ENCODE data around the gene C1S.

Gene C1S

GRCh38 chr12:7073946-7074345 lies 13.4 kb downstream of the C1S start:
- no peak for DNase-seq (ENCODE audit: low read depth, low spot score)
- no peak overlapping the region for H3K27ac ChIP-seq

DNA sequence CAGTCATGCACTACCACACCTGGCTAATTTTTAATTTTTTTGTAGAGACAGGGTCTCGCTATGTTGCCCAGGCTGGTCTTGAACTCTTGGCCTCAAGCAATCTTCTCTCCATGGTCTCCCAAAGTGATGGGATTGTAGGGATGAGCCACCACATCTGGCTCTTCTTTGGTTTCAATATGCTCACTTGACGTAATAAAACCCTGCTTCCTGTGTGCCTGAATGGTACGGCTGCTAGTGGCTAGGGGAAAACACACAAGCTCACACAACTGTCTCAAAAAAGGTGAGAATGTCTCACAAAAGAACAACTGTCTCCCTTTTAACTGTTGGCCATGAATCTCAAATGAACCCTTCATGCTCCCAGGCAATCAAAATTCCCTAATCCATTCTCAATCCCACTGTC lies 15.0 kb downstream of the C1S start:
- no peak for DNase-seq (ENCODE audit: low read depth, low spot score)
- no peak overlapping the region for H3K27ac ChIP-seq

- H3K27ac ChIP-seq, result no peak overlapping the region
- DNase-seq (ENCODE audit: low read depth, low spot score), result no peak
These were observed 15.4 kb downstream of the C1S start for GRCh38 chr12:7075939-7076338.

DNA sequence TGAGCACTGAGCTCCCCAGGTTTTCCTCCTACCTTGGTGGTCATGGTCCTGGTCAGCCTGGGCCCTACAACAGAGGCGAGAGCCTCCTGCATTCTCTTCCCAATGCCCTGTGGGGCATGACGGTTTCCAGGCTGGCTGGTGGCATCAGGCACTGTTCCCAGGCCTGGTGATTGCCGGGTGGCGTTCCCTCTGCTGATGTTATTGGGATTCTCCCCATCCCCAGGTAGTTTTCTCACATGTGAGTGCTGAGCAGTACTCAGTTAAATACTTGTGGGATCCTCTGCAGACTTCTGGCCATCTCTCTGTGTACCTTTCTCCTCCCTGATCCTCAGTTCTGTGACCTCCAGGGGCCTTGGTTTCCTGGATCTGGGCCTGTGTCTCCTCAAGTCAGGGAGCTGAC lies 16.0 kb downstream of the C1S start:
- H3K27ac ChIP-seq, result no peak overlapping the region
- DNase-seq (ENCODE audit: low read depth, low spot score), result no peak

DNA sequence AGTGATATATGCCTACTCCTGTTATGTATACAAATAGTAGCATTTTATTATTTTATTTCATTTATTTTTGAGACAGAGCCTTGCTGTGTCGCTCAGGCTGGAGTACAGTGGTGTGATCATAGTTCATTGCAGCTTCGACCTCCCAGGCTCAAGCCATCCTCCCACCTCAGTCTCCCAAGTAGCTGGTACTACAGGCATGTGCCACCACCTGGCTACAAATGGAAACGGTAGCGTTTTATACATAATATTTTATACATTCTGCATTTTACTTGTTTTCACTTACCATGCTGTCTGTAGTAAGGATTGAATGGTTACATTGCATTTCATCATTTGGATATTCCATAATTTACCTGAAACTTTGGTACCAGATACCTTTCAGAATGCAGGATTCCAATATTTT lies 17.6 kb downstream of the C1S start:
- DNase-seq (ENCODE audit: low read depth, low spot score), result no peak
- no peak overlapping the region for H3K27ac ChIP-seq

DNA sequence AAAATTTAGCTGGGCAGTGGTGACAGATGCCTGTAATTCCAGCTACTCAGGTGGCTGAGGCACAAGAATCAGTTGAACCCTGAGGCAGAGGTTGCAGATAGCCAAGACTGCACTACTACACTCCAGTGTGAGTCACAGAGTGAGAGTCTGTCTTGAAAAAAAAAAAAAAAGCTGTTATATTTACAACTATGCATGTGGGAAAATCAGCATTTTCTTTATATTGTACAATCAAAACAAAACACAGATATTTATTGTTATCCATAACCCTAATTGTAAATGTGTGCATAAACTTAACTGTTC lies 19.3 kb downstream of the C1S start:
- DNase-seq (ENCODE audit: low read depth, low spot score), result peak; percentile 53
- H3K27ac ChIP-seq, result peak overlapping the region; percentile 88

DNA sequence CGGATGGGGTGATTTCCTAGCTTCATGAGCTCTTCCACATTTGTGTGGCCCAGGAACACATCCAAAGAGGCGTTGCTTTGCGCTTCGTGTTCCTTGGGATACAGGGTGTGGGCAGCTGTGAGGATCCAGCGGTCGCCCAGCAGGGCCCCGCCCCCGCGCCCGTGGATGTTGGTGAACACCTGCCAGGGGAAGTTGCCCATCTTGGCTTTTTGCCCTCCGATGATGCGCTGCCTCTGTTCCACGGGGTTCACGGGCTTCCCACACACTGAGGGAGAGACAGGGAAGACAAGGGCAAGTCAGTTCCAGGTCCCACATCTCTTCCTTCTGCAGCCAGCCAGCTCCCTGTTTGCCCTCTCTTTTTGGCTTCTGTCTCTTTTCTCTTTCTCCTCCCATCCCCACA lies 20.5 kb downstream of the C1S start:
- DNase-seq (ENCODE audit: low read depth, low spot score), result no peak
- no peak overlapping the region for H3K27ac ChIP-seq

- H3K27ac ChIP-seq, result no peak overlapping the region
- no peak for DNase-seq (ENCODE audit: low read depth, low spot score)
These were observed 22.6 kb downstream of the C1S start for GRCh38 chr12:7083125-7083524.

DNA sequence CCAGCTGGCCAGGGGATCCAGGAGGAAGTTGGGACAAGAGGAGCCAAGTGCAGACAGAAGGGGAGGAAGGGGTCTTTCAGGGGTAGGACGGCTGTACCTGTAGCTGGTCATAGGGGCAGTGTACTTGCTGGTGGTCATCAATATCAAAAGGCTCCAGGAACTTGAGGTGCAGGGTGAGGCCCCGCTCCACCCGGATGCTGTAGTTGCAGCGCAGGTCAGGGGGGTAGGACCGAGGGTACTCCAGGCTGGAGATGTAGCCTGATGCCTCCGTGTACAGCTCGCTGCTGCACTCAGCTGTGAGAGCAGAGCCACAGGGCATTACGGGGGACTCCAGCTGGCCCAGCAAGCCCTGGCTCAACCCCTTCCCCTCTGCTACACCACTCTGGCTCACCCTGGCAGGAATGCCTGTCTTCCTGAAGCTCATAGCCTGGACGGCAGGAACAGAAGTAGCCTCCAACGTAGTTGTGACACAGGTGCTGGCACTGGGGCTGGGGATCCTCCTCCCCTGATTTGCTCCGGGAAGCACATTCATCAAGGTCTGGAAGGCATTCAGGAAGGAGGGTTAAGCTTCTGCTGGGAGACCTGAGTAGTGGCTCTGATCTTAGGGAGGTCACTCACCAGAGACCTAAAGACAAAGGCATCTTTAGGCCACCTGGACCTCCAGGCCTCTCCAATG lies 28.8 kb downstream of the C1S start:
- H3K27ac ChIP-seq, result no peak overlapping the region
- DNase-seq (ENCODE audit: low read depth, low spot score), result no peak

DNA sequence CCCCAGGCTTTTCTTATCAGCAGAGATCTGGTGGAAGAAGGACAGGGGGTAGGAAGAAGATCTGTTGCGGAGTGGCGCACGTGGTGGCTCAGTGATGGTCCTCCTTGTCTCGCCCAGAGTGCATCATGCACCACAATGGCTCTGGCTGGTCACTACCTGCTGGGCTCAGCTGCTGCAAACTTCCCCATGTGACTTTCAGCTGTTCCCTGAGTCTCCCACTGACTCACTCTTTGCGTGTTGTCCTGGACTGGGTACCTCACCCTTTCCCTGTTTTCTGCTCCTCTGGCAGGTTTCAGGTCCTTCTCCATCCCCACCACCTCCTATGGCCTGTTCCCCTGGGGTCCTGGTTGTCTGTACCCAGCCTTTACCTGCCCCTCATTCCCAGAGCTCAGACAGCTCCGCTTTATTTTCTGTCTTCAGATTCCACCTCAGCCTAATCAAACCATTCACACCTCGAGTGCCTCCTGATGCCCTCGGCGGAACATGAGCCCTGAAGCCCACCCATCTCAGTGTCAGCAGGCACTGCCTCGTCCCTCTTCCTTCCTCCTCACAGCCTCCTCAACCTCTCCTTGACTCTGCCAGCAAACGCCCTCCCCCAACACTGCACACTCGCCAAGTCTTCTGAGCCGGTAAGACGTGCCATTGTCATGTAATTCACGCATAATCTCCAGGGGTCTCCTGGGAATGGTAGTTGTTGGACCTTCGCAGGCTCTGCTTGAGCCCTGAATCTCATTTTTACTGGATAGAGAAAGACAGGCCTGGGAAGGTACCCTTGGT lies 29.9 kb downstream of the C1S start:
- H3K27ac ChIP-seq, result no peak overlapping the region
- DNase-seq (ENCODE audit: low read depth, low spot score), result no peak

DNA sequence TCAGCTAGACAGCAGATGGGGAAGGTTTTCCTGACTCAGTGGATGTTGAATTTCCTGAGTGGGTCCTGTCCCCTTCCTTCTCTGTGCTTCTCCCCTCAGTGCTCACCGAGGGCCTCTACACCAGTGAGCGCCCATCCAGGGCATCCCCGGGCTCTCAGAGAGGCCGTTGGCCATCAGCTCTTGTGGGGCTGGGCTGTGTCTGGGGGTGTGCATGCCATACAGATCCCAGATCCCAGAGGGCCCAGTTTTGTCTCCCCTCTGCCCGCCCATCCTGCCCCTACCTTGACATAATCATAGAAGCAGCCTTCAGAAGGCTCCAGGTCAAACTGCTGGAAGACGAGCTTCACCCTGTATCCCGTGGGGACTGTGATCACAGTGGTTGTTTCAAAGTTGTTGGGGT lies 30.7 kb downstream of the C1S start:
- no peak for DNase-seq (ENCODE audit: low read depth, low spot score)
- no peak overlapping the region for H3K27ac ChIP-seq

- H3K27ac ChIP-seq, result no peak overlapping the region
- no peak for DNase-seq (ENCODE audit: low read depth, low spot score)
These were observed 31.2 kb downstream of the C1S start for GRCh38 chr12:7091660-7092228.

- no peak within 1 kb of the TSS for H3K27ac ChIP-seq
These were observed 31.9 kb downstream of the C1S start, which contains the start of gene C1R for GRCh38 chr12:7092229-7092985. TSS of gene C1R (minus strand) at chr12:7092445. CDS start at chr12:7092388, 57 bp downstream.

DNA sequence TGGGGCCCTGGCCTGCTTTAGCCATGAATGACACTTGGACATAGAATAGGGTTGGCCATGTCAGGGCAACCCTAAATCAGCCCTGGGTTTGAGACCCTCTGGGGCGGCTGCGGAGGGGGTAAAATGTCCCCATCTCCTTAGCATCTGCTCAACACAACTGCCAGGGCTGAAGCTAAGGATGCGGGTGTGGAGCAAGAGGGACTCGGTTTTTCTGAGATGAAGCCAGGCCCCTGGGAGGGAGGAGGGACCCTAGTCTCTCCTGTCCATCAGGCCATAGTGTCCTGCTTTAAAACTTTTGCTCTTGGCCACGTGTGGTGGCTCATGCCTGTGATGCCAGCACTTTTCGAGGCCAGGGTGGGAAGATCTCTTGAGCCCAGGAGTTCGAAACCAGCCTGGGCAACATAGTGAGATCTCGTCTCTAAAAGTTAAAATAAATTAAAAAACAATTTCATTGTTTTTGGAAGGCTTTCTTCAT lies 32.5 kb downstream of the C1S start:
- H3K27ac ChIP-seq, result no peak overlapping the region
- DNase-seq (ENCODE audit: low read depth, low spot score), result no peak

More at GRCh38 chr12:7092229-7092985, 31.9 kb downstream of the C1S start, which contains the start of gene C1R:
- DNase-seq (ENCODE audit: low read depth, low spot score), result no peak

DNA sequence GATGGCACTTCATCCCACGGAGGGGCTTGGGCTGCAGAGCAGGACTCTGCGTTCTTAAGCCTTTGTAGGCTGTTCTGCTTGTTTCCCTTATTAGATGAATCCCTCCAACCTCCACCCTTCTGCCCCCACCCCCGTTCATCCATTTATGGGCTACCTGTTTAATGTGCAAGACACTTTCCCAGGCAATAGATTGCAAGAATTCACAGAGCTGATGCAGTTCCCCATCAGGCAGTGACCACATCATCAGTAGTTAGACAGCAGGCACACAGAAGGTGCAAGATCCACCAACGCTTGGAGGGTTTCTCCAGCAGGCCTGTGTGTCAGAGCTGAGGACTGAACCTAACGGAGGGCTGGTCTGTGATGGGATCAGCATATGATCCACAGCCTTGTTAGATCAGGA lies 33.0 kb downstream of the C1S start:
- H3K27ac ChIP-seq, result no peak overlapping the region
- no peak for DNase-seq (ENCODE audit: low read depth, low spot score)

DNA sequence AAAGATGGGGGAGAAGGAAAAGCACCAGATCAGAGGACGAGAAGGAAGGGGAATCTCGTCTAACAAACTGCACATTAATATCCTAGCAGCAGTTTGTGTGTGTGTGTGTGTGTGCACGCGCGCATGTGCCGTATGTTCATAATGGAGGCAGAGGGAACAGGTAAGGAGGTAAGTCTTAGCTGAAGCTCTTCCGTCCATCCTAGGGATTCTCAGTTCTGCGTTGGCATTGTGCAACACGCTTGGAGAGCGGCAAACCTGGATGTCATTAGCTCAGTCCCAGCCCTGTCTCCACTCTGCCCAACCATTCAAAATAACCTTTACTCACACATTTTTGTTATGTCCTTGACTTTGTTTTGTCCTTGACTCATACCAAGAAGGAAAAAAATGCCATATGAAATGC lies 33.4 kb downstream of the C1S start:
- no peak overlapping the region for H3K27ac ChIP-seq
- DNase-seq (ENCODE audit: low read depth, low spot score), result no peak

GRCh38 chr12:7096006-7096932 lies 35.8 kb downstream of the C1S start:
- DNase-seq (ENCODE audit: low read depth, low spot score), result no peak
- no peak overlapping the region for H3K27ac ChIP-seq

GRCh38 chr12:7096979-7097378 lies 36.5 kb downstream of the C1S start:
- DNase-seq (ENCODE audit: low read depth, low spot score), result no peak
- H3K27ac ChIP-seq, result no peak overlapping the region

DNA sequence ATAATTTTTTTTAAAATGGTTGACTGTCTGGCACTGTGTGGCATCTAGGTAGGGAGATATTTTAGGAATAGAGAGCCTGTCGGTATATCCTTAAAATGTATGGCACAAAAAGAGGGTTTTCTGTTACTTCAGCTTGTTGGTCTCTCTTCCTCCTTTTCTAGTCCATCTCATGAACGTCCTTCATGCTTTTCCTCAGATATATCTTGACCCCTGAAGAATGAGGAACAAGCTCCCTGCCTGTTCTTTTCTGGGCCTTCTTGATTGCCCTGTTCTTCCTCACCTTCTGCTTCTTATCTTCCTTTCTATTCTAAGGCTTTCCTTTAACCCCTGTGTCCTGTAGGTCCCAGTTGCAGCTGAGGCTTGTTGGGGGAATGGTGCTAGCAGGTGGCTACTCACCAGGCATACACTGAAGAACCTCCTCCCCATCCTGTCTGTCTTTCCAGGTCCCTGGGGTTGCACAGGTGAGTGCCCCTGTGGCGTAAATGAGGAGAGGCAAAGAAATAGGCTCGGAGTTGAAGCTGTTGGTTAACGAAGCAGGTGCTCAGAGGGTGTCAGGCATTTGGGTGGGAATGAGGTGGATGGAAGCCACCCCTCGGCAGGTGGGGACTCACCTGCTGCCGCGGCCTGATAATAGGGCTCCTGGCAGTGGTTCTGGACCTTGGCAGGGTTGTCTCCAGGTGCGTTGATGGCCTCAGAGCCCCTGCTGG lies 38.9 kb downstream of the C1S start:
- DNase-seq (ENCODE audit: low read depth, low spot score), result no peak
- no peak overlapping the region for H3K27ac ChIP-seq
